HG02870 (cell line): Measurements from ENCODE around the gene TMEM132C.

ENCODE experiments used
- ATAC-seq: cut with Tn5 transposase; IDR thresholded peaks from one replicate; pipeline ENCODE4 v1.9.1; 2021; ENCODE audit warnings: mild to moderate bottlenecking, moderate library complexity; ENCODE audit not compliant: unreplicated experiment

Gene TMEM132C

GRCh38 chr12:128693771-128694170 is 426.8 kb downstream of the TMEM132C start:
- ATAC-seq: no peak

- no peak for ATAC-seq
Measured at GRCh38 chr12:128694445-128694844, 427.5 kb downstream of the TMEM132C start.

- no peak for ATAC-seq
Measured at GRCh38 chr12:128695697-128696096, 428.7 kb downstream of the TMEM132C start.

- no peak for ATAC-seq
Measured at GRCh38 chr12:128698301-128698972, 431.5 kb downstream of the TMEM132C start.

GRCh38 chr12:128699106-128699505 is 432.1 kb downstream of the TMEM132C start:
- no peak for ATAC-seq

- no peak for ATAC-seq
Measured at GRCh38 chr12:128702371-128702770, 435.4 kb downstream of the TMEM132C start.

GRCh38 chr12:128705140-128705539 is 438.2 kb downstream of the TMEM132C start:
- ATAC-seq: no peak

- ATAC-seq: no peak
Measured at GRCh38 chr12:128707488-128707887, 440.5 kb downstream of the TMEM132C start.

- no peak for ATAC-seq
Measured at GRCh38 chr12:128708789-128709188, 441.8 kb downstream of the TMEM132C start.

- ATAC-seq: no peak
Measured at GRCh38 chr12:128709660-128710059, 442.7 kb downstream of the TMEM132C start.

- ATAC-seq: no peak
Measured at GRCh38 chr12:128711486-128711885, 444.5 kb downstream of the TMEM132C start.

GRCh38 chr12:128712622-128713021 is 445.7 kb downstream of the TMEM132C start:
- ATAC-seq: no peak

GRCh38 chr12:128715485-128715884 is 448.5 kb downstream of the TMEM132C start:
- no peak for ATAC-seq

- ATAC-seq: no peak
Measured at GRCh38 chr12:128724468-128725046, 457.6 kb downstream of the TMEM132C start.

- ATAC-seq: no peak
Measured at GRCh38 chr12:128726886-128727285, 459.9 kb downstream of the TMEM132C start.

- no peak for ATAC-seq
Measured at GRCh38 chr12:128727461-128727860, 460.5 kb downstream of the TMEM132C start.

GRCh38 chr12:128727999-128728398 is 461.0 kb downstream of the TMEM132C start:
- ATAC-seq: no peak

GRCh38 chr12:128729628-128730121 is 462.7 kb downstream of the TMEM132C start:
- no peak for ATAC-seq

- no peak for ATAC-seq
Measured at GRCh38 chr12:128734371-128734770, 467.4 kb downstream of the TMEM132C start.

- ATAC-seq: no peak
Measured at GRCh38 chr12:128737292-128737966, 470.5 kb downstream of the TMEM132C start.

- no peak for ATAC-seq
Measured at GRCh38 chr12:128743916-128744315, 476.9 kb downstream of the TMEM132C start.
